ENCODE measurements around the gene G3BP1. TPM values are rescaled to one million over a fixed set of nuclear protein-coding genes. Genes with fewer than 3 reads are reported as not detected.

G3BP1 gene
- total RNA-seq, 4 donors from 2014 or later: 63.7 to 67.7 (median 65.8) TPM

- DNase-seq: no peak
- Histone ChIP-seq H3K9me3 (no peaks in the 10 kb centered on the region), H3K36me3 (peaks cover 0 to 6% (median 0%) of the 10 kb centered on the region in 3 donors), H3K27me3 (no peaks in the 10 kb centered on the region), H3K27ac (peak overlapping the region in 3 of 4 donors; percentile 33 to 51 (median 45)), H3K4me3 (no peak overlapping the region), H3K4me1 (peaks cover 0 to 14% (median 0%) of the 10 kb centered on the region in 4 donors)
- TF ChIP-seq POLR2A (IDR thresholded peaks at IDR 0.05) (no peak), CTCF (IDR thresholded peaks at IDR 0.05) (no peak)
These were observed 31.8 kb upstream of the G3BP1 start for GRCh38 chr5:151739939-151740335.

DNA sequence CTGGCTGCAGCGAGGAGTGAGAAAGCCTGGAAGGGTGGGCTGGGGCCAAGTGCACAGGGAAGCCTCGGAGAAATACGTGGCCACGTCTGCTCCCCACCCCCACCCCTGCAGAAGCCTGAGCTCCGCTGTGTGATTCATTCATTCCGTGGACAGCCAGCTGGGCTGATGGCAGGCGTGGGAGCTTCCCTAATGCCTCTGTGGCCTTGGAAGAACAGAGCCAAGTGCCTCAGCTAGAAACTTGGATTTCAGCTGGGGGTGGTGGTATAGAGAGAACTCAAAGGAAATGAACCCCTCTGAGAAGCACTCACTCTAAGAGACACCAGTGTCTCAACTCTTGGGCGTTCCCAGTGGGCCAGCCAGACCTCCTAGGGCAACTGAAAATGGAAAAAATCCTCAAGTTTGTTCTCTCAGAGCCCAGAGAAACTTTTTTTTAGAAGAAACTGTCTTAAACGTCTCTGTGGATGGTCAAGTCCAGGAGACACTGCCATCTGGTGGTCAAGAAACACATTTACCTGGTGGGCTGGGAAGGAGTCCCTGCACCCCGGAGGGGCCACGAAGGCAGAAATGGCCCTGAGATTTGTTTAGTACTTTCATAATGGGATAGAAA lies 31.3 kb upstream of the G3BP1 start:
- Histone ChIP-seq H3K27ac (peak overlapping the region; percentile 6 to 51 (median 39)), H3K27me3 (no peaks in the 10 kb centered on the region), H3K4me1 (peaks cover 0 to 14% (median 0%) of the 10 kb centered on the region in 4 donors), H3K36me3 (peaks cover 0 to 11% (median 0%) of the 10 kb centered on the region in 3 donors), H3K4me3 (no peak overlapping the region), H3K9me3 (no peaks in the 10 kb centered on the region)
- DNase-seq: peak in 1 of 3 donors; percentile 80
- TF ChIP-seq CTCF (IDR thresholded peaks at IDR 0.05) (peak; percentile 75 to 89 (median 78)), POLR2A (IDR thresholded peaks at IDR 0.05) (no peak)

GRCh38 chr5:151740958-151741373 lies 30.8 kb upstream of the G3BP1 start:
- peaks cover 0 to 16% (median 0%) of the 10 kb centered on the region in 3 donors for H3K36me3 ChIP-seq

DNA sequence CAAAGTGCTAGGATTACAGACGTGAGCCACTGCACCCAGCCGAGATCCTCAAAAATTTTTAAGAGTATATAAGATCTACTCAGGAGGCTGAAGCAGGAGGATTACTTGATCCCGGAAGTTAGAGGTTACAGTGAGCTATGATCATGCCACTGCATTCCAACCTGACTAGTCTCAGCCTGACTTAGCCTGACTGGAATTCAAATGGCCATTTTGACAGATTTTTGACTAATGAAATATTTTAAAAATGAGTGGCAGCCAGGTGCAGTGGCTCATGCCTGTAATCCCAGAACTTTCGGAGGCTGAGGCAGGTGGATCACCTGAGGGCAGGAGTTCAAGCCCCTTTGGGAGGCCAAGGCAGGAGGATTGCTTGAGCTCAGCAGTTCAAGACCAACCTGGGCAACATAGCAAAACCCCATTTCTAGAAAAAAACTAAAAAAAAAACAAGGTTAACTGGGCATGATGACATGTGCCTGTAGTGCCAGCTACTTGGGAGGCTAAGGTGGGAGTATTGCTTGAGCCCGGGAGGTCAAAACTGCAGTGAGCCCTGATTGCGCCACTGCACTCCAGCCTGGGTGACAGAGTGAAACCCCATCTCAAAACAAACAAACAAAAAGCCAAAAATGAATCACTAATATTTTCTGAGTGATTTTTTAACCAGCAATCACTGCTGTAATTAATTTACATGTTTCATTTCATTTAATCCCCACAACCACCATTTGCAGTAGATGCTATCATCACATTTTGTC lies 29.9 kb upstream of the G3BP1 start:
- Histone ChIP-seq H3K4me3 (no peak overlapping the region), H3K9me3 (no peaks in the 10 kb centered on the region), H3K4me1 (peaks cover 0 to 14% (median 0%) of the 10 kb centered on the region in 4 donors), H3K36me3 (peaks cover 0 to 24% (median 0%) of the 10 kb centered on the region in 3 donors), H3K27ac (no peak overlapping the region), H3K27me3 (no peaks in the 10 kb centered on the region)
- TF ChIP-seq CTCF (IDR thresholded peaks at IDR 0.05) (no peak), POLR2A (IDR thresholded peaks at IDR 0.05) (no peak)
- DNase-seq: no peak

More at GRCh38 chr5:151740958-151741373, 30.8 kb upstream of the G3BP1 start:
- Histone ChIP-seq H3K4me1 (peaks cover 0 to 14% (median 0%) of the 10 kb centered on the region in 4 donors), H3K27ac (peak overlapping the region in 3 of 4 donors; percentile 33 to 51 (median 45)), H3K9me3 (no peaks in the 10 kb centered on the region), H3K27me3 (no peaks in the 10 kb centered on the region), H3K4me3 (no peak overlapping the region)
- no peak for DNase-seq
- TF ChIP-seq POLR2A (IDR thresholded peaks at IDR 0.05): no peak
- no peak for TF ChIP-seq CTCF (IDR thresholded peaks at IDR 0.05)

- Histone ChIP-seq H3K9me3 (no peaks in the 10 kb centered on the region), H3K27me3 (no peaks in the 10 kb centered on the region), H3K36me3 (peaks cover 0 to 24% (median 0%) of the 10 kb centered on the region in 3 donors), H3K4me1 (peaks cover 0 to 14% (median 0%) of the 10 kb centered on the region in 4 donors), H3K4me3 (no peak overlapping the region), H3K27ac (no peak overlapping the region)
- DNase-seq: peak in 1 of 3 donors; percentile 55
- TF ChIP-seq POLR2A (IDR thresholded peaks at IDR 0.05) (no peak), CTCF (IDR thresholded peaks at IDR 0.05) (peak in 5 of 6 experiments; percentile 4 to 69 (median 66))
These were observed 28.9 kb upstream of the G3BP1 start for GRCh38 chr5:151742870-151743294.

Data from Peyer's patch (tissue), 4 donors.